NOMO-1 treated with dmso at 0.1 percent for 144 hours (cell line): ENCODE data around the gene STARD13.

ENCODE experiments used
- DNase-seq: peaks from one replicate; lab custom pipeline; 2025; ENCODE audit not compliant: unreplicated experiment; lab: John Stamatoyannopoulos, UW

Gene STARD13

GRCh38 chr13:33066329-33066728 lies 219.2 kb downstream of the STARD13 start:
- DNase-seq, result no peak

GRCh38 chr13:33060815-33061214 lies 224.7 kb downstream of the STARD13 start:
- DNase-seq, result no peak

GRCh38 chr13:33058776-33059327 lies 226.7 kb downstream of the STARD13 start:
- no peak for DNase-seq

- DNase-seq, result no peak
These were observed 228.4 kb downstream of the STARD13 start for GRCh38 chr13:33057019-33057780.

- no peak for DNase-seq
These were observed 232.0 kb downstream of the STARD13 start for GRCh38 chr13:33053397-33054066.
